HEK293T (cell line): Measurements from ENCODE around the gene PTPRM.

Experiments
- ARNT ChIP-seq: fragments of 450-650 bp; IDR thresholded peaks from 2 replicates; pipeline ENCODE4 v1.6.1; 2017; ENCODE audit warnings: mild to moderate bottlenecking
- BHLHE40 ChIP-seq: fragments of 450-650 bp; IDR thresholded peaks from 2 replicates; pipeline ENCODE4 v1.6.1; 2016; ENCODE audit warnings: mild to moderate bottlenecking, moderate library complexity, borderline replicate concordance
- ELF4 ChIP-seq: fragments of 450-650 bp; IDR thresholded peaks from 2 replicates; pipeline ENCODE4 v1.6.1; 2017; ENCODE audit warnings: antibody characterized with exemption
- FOXK2 ChIP-seq: fragments of 450-650 bp; IDR thresholded peaks from 2 replicates; pipeline ENCODE4 v1.6.1; 2016; ENCODE audit warnings: mild to moderate bottlenecking
- FOXM1 ChIP-seq: fragments of 450-650 bp; IDR thresholded peaks from 2 replicates; pipeline ENCODE4 v1.6.1; 2017; ENCODE audit warnings: mild to moderate bottlenecking, borderline replicate concordance
- HDGF ChIP-seq: fragments of 450-650 bp; IDR thresholded peaks from 2 replicates; pipeline ENCODE4 v1.6.1; 2017; ENCODE audit warnings: antibody characterized with exemption, borderline replicate concordance
- L3MBTL2 ChIP-seq: fragments of 450-650 bp; conservative IDR thresholded peaks from 2 replicates; pipeline ENCODE4 v1.6.1; 2016; ENCODE audit warnings: mild to moderate bottlenecking
- LEF1 ChIP-seq: fragments of 450-650 bp; IDR thresholded peaks from 2 replicates; pipeline ENCODE4 v1.6.1; 2017; ENCODE audit warnings: mild to moderate bottlenecking, borderline replicate concordance
- NFRKB ChIP-seq: fragments of 450-650 bp; IDR thresholded peaks from 2 replicates; pipeline ENCODE4 v1.6.1; 2016; ENCODE audit warnings: mild to moderate bottlenecking, moderate library complexity
- SP1 ChIP-seq: fragments of 450-650 bp; IDR thresholded peaks from 2 replicates; pipeline ENCODE4 v1.6.1; 2017
- SUZ12 ChIP-seq: fragments of 450-650 bp; IDR thresholded peaks from 2 replicates; pipeline ENCODE4 v1.6.1; 2016; ENCODE audit warnings: mild to moderate bottlenecking
- TARDBP ChIP-seq: fragments of 450-650 bp; IDR thresholded peaks from 2 replicates; pipeline ENCODE4 v1.6.1; 2016
- ZNF384 ChIP-seq: fragments of 450-650 bp; IDR thresholded peaks from 2 replicates; pipeline ENCODE4 v1.6.1; 2016
- TF ChIP-seq, protein P1 (sequence below): fragments of 450-650 bp; IDR thresholded peaks from 2 replicates; pipeline ENCODE4 v1.6.1; 2016

DNA sequence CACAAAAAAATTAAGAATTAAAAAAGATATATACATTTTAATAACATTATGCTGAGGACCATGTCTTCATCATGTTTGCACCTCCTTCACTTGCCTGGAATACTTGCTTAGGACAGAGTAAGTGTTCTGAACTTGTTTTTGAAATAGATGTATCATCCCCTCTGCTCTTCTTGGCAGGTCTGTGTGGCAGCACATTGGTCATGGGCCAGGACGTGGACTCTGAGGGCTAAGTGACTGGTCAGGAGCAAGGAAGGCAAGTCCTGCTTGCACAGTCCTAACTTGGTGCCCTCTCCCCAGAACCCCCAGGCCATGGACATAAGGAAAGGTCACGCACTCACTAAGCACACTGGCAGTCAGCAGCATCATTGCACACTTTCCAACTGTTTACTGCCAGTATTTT, 95.8 kb downstream of the PTPRM start:
- no peak for TF ChIP-seq HDGF
- TF ChIP-seq, protein P1, sequence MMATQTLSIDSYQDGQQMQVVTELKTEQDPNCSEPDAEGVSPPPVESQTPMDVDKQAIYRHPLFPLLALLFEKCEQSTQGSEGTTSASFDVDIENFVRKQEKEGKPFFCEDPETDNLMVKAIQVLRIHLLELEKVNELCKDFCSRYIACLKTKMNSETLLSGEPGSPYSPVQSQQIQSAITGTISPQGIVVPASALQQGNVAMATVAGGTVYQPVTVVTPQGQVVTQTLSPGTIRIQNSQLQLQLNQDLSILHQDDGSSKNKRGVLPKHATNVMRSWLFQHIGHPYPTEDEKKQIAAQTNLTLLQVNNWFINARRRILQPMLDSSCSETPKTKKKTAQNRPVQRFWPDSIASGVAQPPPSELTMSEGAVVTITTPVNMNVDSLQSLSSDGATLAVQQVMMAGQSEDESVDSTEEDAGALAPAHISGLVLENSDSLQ, result no peak
- no peak for TF ChIP-seq FOXK2
- TF ChIP-seq SUZ12, result no peak
- no peak for TF ChIP-seq SP1
- TF ChIP-seq BHLHE40, result no peak
- no peak for TF ChIP-seq L3MBTL2
- TF ChIP-seq FOXM1, result no peak
- no peak for TF ChIP-seq ARNT
- TF ChIP-seq NFRKB, result no peak
- TF ChIP-seq TARDBP, result no peak
- TF ChIP-seq ELF4, result no peak
- TF ChIP-seq ZNF384, result no peak
- TF ChIP-seq LEF1, result no peak
